Adrenal gland (tissue), 12 donors: Measurements from ENCODE around the gene CDH2. TPM values are rescaled to one million over a fixed set of nuclear protein-coding genes. Genes with fewer than 3 reads are reported as not detected.
A peak's percentile ranks its signal among the peaks of the same experiment; 100 is the strongest.

Source experiments
- DNase-seq, 7 donors: peaks; one replicate each; pipeline ENCODE4 v3.0.0-alpha.2; 2019 to 2020
- H3K27ac ChIP-seq, 5 donors: fragments of 200-600 bp; sonication (generic) in 4 of 5; 1 replicate in 3 of 5; 2 replicates in 2 of 5; pipeline versions ENCODE4 v1.5.1 to v1.8.0; 2016 to 2020; ENCODE audit warnings: mild to moderate bottlenecking in 1 of 5
- H3K27me3 ChIP-seq: fragments of 200-600 bp; 2 replicates; pipeline ENCODE4 v1.8.0; 2021
- H3K36me3 ChIP-seq, 2 donors: fragments of 200-600 bp; replicated peaks in 1 of 2; 1 replicate in 1 of 2; 2 replicates in 1 of 2; pipeline versions ENCODE4 v1.5.1 to v1.8.0; 2018 to 2022
- H3K4me1 ChIP-seq, 2 donors: fragments of 200-600 bp; replicated peaks in 1 of 2; 1 replicate in 1 of 2; 2 replicates in 1 of 2; pipeline versions ENCODE4 v1.5.1 to v1.8.0; 2018 to 2021
- H3K4me3 ChIP-seq, 4 donors: fragments of 200-600 bp; sonication (generic) in 3 of 4; one replicate each; pipeline ENCODE4 v1.5.1; 2016 to 2018
- H3K9me3 ChIP-seq, 3 donors: fragments of 200-600 bp; sonication (generic) in 1 of 3; replicated peaks in 1 of 3; 1 replicate in 2 of 3; 2 replicates in 1 of 3; pipeline versions ENCODE4 v1.5.1 to v1.8.0; 2016 to 2021
- POLR2A ChIP-seq, 2 donors: fragments of 450-650 bp; IDR thresholded peaks; one replicate each; pipeline ENCODE4 v1.6.1; 2017; ENCODE audit warnings: antibody characterized with exemption in 2 of 2, mild to moderate bottlenecking in 2 of 2, moderate library complexity in 1 of 2
- WGBS, 4 donors: extraction: QIAGEN DNeasy Blood & Tissue Kit in 2 of 4; methylation state at CpG; one replicate each; pipeline versions ENCODE4 v1.1.5 to v1.1.7; 2013 to 2017; 5-methylcytosine and 5-hydroxymethylcytosine counted together
- intact Hi-C, 2 donors: fragments of 100-400 bp; cut with DNase I; formaldehyde crosslinking; loops; one replicate each; pipeline versions ENCODE4 v1.14.1 to v1.15.0; 2022 to 2023
- polyA plus RNA-seq, 3 donors: library from polyadenylated mRNA; stranded (reverse); fragments of 200-250 nt in 2 of 3; fragments of 350-450 nt in 1 of 3; fragmentation: Illumina TruSeq in 1 of 3; extraction: RNeasy Lipid Tissue Mini Kit (QIAGEN cat#74804) in 1 of 3; gene quantifications; one replicate each; pipeline ENCODE4 v1.2.3, GENCODE V29; 2013 to 2014
- total RNA-seq, 9 donors: library from RNA; depleted of rRNA in 4 of 9; stranded (reverse); fragments of >200 nt in 4 of 9; fragments of 120-200 nt in 1 of 9; fragmentation: NEBNext Ultra II Directional in 1 of 9; extraction: Animal tissue kit (Norgen Biotek cat#: 25700) in 1 of 9; gene quantifications; one replicate each; pipeline versions ENCODE4 v1.1.0 to v1.2.4, GENCODE V29; 2013 to 2023
- TF ChIP-seq, protein P1 (sequence below), 6 experiments: fragments of 450-650 bp in 4 of 6; fragments of 200-600 bp in 2 of 6; sonication (generic) in 1 of 6; IDR thresholded peaks; 1 replicate in 5 of 6; 2 replicates in 1 of 6; pipeline versions ENCODE4 v1.5.1 to v1.8.0; 2016 to 2021; ENCODE audit warnings: antibody characterized with exemption in 6 of 6, mild to moderate bottlenecking in 2 of 6, moderate library complexity in 1 of 6
- donor health status: healthy with polysubstance abuse.
- donor health status: Bipolar disorder and iron deficiency.
- donor health status: DM: yes; HTN: yes; CAD: no.
- donor health status: DM: no; HTN: no; CAD: no.
- donor health status: DM: no; HTN: no; CAD: no.
- donor health status: DM: yes; HTN: yes; CAD: no.

CDH2 gene
- total and polyA plus RNA-seq, 12 donors = 13.9 to 305 (median 129) TPM

GRCh38 chr18:28063926-28064325 lies 113.0 kb downstream of the CDH2 start:
- Histone ChIP-seq H3K27me3 (no peaks in the 10 kb centered on the region), H3K4me3 (no peak overlapping the region), H3K36me3 (no peaks in the 10 kb centered on the region), H3K4me1 (peaks cover 7 to 14% of the 10 kb centered on the region in 2 donors), H3K9me3 (no peaks in the 10 kb centered on the region), H3K27ac (peak overlapping the region in 1 of 5 donors; percentile 22)
- no peak for DNase-seq
- TF ChIP-seq, protein P1, sequence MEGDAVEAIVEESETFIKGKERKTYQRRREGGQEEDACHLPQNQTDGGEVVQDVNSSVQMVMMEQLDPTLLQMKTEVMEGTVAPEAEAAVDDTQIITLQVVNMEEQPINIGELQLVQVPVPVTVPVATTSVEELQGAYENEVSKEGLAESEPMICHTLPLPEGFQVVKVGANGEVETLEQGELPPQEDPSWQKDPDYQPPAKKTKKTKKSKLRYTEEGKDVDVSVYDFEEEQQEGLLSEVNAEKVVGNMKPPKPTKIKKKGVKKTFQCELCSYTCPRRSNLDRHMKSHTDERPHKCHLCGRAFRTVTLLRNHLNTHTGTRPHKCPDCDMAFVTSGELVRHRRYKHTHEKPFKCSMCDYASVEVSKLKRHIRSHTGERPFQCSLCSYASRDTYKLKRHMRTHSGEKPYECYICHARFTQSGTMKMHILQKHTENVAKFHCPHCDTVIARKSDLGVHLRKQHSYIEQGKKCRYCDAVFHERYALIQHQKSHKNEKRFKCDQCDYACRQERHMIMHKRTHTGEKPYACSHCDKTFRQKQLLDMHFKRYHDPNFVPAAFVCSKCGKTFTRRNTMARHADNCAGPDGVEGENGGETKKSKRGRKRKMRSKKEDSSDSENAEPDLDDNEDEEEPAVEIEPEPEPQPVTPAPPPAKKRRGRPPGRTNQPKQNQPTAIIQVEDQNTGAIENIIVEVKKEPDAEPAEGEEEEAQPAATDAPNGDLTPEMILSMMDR (IDR thresholded peaks at IDR 0.05) = no peak
- TF ChIP-seq POLR2A (IDR thresholded peaks at IDR 0.05) = no peak
- intact Hi-C loops = loop anchor here in 1 of 2 donors (10.0 kb wide), 1 partner anchor 61 kb away; no protein-coding TSS in a partner anchor
- WGBS, 4 donors = 58 to 79% (median 63%) methylated on average over 2 of the region's 2 CpGs

- Histone ChIP-seq H3K9me3 (no peaks in the 10 kb centered on the region), H3K4me1 (peaks cover 7 to 14% of the 10 kb centered on the region in 2 donors), H3K27me3 (no peaks in the 10 kb centered on the region), H3K27ac (no peak overlapping the region), H3K4me3 (no peak overlapping the region), H3K36me3 (no peaks in the 10 kb centered on the region)
- no peak for TF ChIP-seq POLR2A (IDR thresholded peaks at IDR 0.05)
- TF ChIP-seq, protein P1 (IDR thresholded peaks at IDR 0.05) = no peak
- intact Hi-C loops = loop anchor here in 1 of 2 donors (10.0 kb wide), 1 partner anchor 61 kb away; no protein-coding TSS in a partner anchor
- no peak for DNase-seq
- 52 to 69% (median 60%) methylated on average over 2 of the region's 2 CpGs for WGBS, 4 donors
Observed at GRCh38 chr18:28063271-28063761, 113.6 kb downstream of the CDH2 start.

DNA sequence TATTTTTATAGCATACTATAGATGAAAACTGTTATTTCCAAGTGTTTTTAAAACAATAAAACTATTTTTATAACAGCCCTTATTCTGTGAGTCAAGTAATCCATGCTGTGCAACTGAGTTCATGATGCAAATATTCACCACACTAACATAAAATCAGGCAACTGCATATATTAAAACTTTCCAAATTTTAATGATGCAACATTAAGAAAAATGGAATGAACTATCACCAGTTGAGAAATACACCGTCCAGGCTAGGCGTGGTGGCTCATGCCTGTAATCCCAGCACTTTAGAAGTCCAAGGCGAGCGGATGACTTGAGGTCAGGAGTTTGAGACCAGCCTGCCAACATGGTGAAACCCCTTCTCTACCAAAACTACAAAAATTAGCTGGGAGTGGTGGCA lies 114.5 kb downstream of the CDH2 start:
- Histone ChIP-seq H3K36me3 (no peaks in the 10 kb centered on the region), H3K4me1 (peaks cover 7 to 14% of the 10 kb centered on the region in 2 donors), H3K27ac (no peak overlapping the region), H3K4me3 (no peak overlapping the region), H3K27me3 (no peaks in the 10 kb centered on the region), H3K9me3 (no peaks in the 10 kb centered on the region)
- intact Hi-C loops = loop anchor here in 1 of 2 donors (10.0 kb wide), 1 partner anchor 62 kb away; no protein-coding TSS in a partner anchor
- WGBS, 4 donors = 89 to 91% (median 90%) methylated on average over 4 of the region's 4 CpGs
- DNase-seq = no peak
- TF ChIP-seq, protein P1 (IDR thresholded peaks at IDR 0.05) = no peak
- no peak for TF ChIP-seq POLR2A (IDR thresholded peaks at IDR 0.05)

DNA sequence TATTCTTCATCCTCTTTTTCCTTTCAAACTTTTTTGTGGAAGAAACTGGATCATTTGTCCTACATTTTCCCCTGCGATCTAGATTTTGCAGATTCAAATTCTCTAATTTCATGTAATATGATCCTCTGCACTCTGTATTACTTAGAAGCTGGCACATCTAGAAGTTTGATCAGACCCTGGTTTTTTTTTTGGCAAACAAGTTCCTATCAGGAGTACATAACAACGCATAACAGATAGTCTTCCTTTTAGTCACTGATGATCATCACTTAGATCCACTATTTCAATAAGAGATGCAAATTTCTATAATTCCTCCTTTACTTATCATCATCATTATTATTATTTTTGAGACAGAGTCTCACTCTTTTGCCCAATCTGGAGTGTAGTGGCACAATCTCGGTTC lies 117.1 kb downstream of the CDH2 start:
- TF ChIP-seq, protein P1 (IDR thresholded peaks at IDR 0.05) = no peak
- no peak for TF ChIP-seq POLR2A (IDR thresholded peaks at IDR 0.05)
- DNase-seq = no peak
- intact Hi-C loops = loop anchor here in 1 of 2 donors (10.0 kb wide), 1 partner anchor 65 kb away; no protein-coding TSS in a partner anchor
- no peaks in the 10 kb centered on the region for H3K27me3 ChIP-seq
- H3K4me1 ChIP-seq = peaks cover 5 to 9% of the 10 kb centered on the region in 2 donors
- H3K36me3 ChIP-seq = no peaks in the 10 kb centered on the region
- no peak overlapping the region for H3K4me3 ChIP-seq
- 78 to 90% (median 83%) methylated on average over 3 of the region's 3 CpGs for WGBS, 4 donors
- H3K27ac ChIP-seq = no peak overlapping the region
- no peaks in the 10 kb centered on the region for H3K9me3 ChIP-seq
